Type B pancreatic cell (in vitro differentiated cells): ENCODE results near the gene OR2V2. TPM values are rescaled to one million over a fixed set of nuclear protein-coding genes. Genes with fewer than 3 reads are reported as not detected.
"Not testable (repeated sequence)": the region's sequence is repeated elsewhere in the genome, so short reads cannot be mapped to it uniquely, and the experiment has no call there.

ENCODE experiments used
- DNase-seq: peaks from one replicate; pipeline ENCODE4 v3.0.0; 2021; ENCODE audit warnings: mixed read lengths; ENCODE audit not compliant: unreplicated experiment; ENCODE audit errors: extremely low spot score
- H3K27ac Mint-ChIP-seq: 2 replicates; pipeline ENCODE4 v1.8.0; 2021; ENCODE audit warnings: mild to moderate bottlenecking, mixed read lengths
- H3K27me3 Mint-ChIP-seq: 2 replicates; pipeline ENCODE4 v1.8.0; 2021; ENCODE audit warnings: mixed read lengths
- H3K36me3 Mint-ChIP-seq: 2 replicates; pipeline ENCODE4 v1.8.0; 2021; ENCODE audit warnings: mixed read lengths
- H3K4me1 Mint-ChIP-seq: one replicate; pipeline ENCODE4 v1.8.0; 2021; ENCODE audit warnings: mixed read lengths; ENCODE audit not compliant: unreplicated experiment
- H3K4me3 Mint-ChIP-seq: 2 replicates; pipeline ENCODE4 v1.8.0; 2021; ENCODE audit warnings: mild to moderate bottlenecking, mixed read lengths
- H3K9me3 Mint-ChIP-seq: 2 replicates; pipeline ENCODE4 v1.8.0; 2021; ENCODE audit warnings: mixed read lengths
- total RNA-seq: library from RNA; stranded (reverse); gene quantifications from 2 replicates; pipeline ENCODE4 v1.2.1, GENCODE V29; 2021; ENCODE audit warnings: low replicate concordance
- TF ChIP-seq, protein P1 (sequence below): fragments of 200-600 bp; sonication (generic); conservative IDR thresholded peaks from 2 replicates; pipeline ENCODE4 v1.5.0; 2021; ENCODE audit warnings: antibody characterized with exemption, mild to moderate bottlenecking

OR2V2 gene
- total RNA-seq, 1 donor from 2014 or later, result not detected

DNA sequence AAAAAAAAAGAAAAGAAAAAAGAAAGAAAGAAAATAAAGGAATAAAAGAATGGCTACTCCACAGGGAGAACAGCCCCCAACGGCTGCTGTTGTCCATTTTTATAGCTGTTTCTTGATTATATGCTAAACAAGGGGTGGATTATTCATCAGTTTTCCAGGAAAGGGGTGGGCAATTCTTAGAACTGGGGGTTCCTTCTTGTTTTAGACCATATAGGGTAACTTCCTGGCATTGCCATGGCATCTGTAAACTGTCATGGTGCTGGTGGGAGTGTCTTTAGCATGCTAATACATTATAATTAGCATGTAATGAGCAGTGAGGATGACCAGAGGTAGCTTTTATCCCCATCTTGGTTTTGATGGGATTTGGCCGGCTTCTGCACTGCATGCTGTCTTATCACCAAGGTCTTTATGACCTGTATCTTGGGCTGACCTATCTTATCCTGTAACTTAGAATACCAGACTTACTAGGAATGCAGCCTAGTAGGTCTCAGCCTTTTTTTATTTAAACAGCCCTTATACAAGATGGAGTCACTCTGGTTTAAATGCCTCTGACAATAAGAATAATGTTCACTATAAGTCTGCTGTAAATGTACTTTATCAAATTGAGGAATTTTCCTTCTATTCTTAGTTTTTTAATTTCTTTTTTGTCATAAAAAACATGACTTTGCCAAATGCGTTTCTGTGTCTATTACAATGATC lies 29.0 kb downstream of the OR2V2 start:
- peaks cover 8% of the 10 kb centered on the region for H3K4me1 Mint-ChIP-seq
- TF ChIP-seq, protein P1, sequence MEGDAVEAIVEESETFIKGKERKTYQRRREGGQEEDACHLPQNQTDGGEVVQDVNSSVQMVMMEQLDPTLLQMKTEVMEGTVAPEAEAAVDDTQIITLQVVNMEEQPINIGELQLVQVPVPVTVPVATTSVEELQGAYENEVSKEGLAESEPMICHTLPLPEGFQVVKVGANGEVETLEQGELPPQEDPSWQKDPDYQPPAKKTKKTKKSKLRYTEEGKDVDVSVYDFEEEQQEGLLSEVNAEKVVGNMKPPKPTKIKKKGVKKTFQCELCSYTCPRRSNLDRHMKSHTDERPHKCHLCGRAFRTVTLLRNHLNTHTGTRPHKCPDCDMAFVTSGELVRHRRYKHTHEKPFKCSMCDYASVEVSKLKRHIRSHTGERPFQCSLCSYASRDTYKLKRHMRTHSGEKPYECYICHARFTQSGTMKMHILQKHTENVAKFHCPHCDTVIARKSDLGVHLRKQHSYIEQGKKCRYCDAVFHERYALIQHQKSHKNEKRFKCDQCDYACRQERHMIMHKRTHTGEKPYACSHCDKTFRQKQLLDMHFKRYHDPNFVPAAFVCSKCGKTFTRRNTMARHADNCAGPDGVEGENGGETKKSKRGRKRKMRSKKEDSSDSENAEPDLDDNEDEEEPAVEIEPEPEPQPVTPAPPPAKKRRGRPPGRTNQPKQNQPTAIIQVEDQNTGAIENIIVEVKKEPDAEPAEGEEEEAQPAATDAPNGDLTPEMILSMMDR, result no peak
- no peaks in the 10 kb centered on the region for H3K36me3 Mint-ChIP-seq
- DNase-seq, result no peak
- H3K9me3 Mint-ChIP-seq, result no peaks in the 10 kb centered on the region
- H3K27ac Mint-ChIP-seq, result no peak overlapping the region
- H3K4me3 Mint-ChIP-seq, result no peak overlapping the region
- peaks cover 63% of the 10 kb centered on the region for H3K27me3 Mint-ChIP-seq

DNA sequence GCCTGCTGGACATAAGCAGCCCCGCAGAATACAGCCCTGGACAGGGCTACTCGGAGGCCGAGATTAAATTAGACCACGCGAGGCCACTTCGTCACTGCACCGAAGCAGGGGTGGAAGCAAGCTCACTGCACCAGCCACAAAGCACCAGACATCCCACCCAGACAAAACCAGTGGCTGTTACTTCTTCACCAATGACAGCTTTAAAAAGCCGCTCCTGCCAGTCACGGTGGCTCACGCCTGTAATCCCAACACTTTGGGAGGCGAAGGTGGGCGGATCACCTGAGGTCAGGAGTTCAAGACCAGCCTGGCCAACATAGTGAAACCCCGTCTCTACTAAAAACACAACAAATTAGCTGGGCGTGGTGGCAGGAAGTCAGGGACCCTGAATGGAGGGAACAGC lies 30.2 kb downstream of the OR2V2 start:
- H3K9me3 Mint-ChIP-seq, H3K4me3 Mint-ChIP-seq, H3K27ac Mint-ChIP-seq, H3K36me3 Mint-ChIP-seq, DNase-seq: not testable (repeated sequence)
- Mint-ChIP-seq H3K4me1 (peaks cover 14% of the 10 kb centered on the region), H3K27me3 (peaks cover 59% of the 10 kb centered on the region)

DNA sequence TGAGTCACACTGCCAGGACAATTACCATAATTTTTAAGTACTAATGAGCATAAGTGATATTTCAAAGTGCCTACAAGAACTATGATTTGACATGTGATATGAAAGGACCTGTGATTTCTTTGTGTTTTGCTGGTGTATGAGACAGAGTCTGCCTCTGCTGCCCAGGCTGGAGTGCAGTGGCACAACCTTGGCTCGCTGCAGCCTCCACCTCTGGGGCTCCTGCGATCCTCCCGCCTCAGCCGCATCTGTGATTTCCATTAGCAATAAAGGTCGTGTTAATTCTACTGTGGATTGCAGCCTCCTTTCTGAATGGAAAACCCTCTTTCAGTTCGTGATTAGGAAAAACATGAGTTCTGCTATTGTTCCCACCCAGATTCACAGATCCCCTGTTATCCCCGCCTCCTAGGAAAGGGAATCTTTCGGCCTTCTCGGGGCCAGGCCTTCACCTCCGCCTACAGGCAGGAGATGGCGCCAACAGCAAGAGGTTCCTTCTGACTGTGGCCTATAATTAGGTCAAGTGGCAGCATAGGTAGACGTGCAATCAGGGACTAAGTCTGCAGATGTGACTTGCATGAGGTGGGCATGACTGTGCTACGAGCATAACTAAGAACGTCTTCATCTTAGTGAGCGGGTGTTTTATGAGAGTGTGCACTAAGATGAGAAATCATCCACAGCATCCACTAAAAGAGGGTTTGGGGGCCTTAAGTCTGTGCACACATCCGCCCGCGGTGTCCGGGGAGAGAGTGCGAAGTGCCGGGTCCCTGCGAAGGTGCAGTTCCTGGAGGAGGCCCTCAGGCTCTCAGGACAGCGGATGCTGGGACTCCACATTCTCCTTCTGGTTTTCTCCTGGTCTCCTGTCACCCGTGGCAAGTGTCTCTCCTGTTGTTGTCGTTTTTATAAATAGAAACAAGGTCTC lies 34.5 kb downstream of the OR2V2 start:
- no peak for DNase-seq
- Mint-ChIP-seq H3K27me3 (peaks cover 23% of the 10 kb centered on the region), H3K4me1 (peaks cover 10% of the 10 kb centered on the region), H3K4me3 (peak overlapping the region; percentile 77), H3K36me3 (no peaks in the 10 kb centered on the region), H3K9me3 (no peaks in the 10 kb centered on the region), H3K27ac (peak overlapping the region; percentile 60)
- TF ChIP-seq, protein P1, result peak; percentile 77

DNA sequence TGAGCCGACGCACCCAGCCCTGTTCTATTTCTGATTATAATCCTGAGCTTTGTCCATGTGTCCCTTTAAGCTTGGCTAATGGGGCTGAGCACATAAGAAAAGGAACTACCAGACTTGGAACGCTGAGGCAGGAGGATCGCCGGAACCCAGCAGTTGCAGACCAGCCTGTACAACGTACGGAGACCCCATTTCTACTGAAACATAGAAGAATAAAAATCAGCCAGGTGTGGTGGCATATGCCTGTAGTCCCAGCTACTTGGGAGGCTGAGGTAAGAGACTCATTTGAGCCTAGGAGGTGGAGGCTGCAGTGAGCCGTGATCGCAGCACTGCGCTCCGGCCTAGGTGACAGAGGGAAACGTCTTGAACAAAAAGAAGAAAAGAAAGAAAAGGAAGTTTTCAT lies 35.3 kb downstream of the OR2V2 start:
- no peaks in the 10 kb centered on the region for H3K9me3 Mint-ChIP-seq
- peaks cover 10% of the 10 kb centered on the region for H3K4me1 Mint-ChIP-seq
- H3K27ac Mint-ChIP-seq, result no peak overlapping the region
- H3K27me3 Mint-ChIP-seq, result peaks cover 19% of the 10 kb centered on the region
- H3K36me3 Mint-ChIP-seq, result no peaks in the 10 kb centered on the region
- no peak for DNase-seq
- TF ChIP-seq, protein P1, result no peak
- H3K4me3 Mint-ChIP-seq, result peak overlapping the region; percentile 73

DNA sequence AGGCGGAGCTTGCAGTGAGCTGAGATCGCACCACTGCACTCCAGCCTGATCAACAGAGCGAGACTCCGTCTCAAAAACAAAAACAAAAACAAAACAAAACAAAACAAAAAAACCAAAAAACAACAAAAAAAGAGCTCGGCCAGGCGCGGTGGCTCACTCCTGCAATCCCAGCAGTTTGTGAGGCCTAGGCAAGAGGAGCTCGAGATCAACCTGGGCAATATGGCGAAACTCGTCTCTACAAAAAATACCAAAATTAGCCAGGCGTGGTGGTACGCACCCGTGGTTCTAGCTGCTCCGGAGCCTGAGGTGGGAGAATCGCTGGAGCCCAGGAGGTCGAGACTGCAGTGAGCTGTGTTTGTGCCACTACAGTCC lies 37.4 kb downstream of the OR2V2 start:
- peaks cover 6% of the 10 kb centered on the region for H3K36me3 Mint-ChIP-seq
- H3K27me3 Mint-ChIP-seq, result peaks cover 30% of the 10 kb centered on the region
- peak overlapping the region; percentile 93 for H3K4me3 Mint-ChIP-seq
- TF ChIP-seq, protein P1, result no peak
- H3K27ac Mint-ChIP-seq, result peak overlapping the region; percentile 96
- no peaks in the 10 kb centered on the region for H3K9me3 Mint-ChIP-seq
- peaks cover 10% of the 10 kb centered on the region for H3K4me1 Mint-ChIP-seq
- DNase-seq, result no peak

DNA sequence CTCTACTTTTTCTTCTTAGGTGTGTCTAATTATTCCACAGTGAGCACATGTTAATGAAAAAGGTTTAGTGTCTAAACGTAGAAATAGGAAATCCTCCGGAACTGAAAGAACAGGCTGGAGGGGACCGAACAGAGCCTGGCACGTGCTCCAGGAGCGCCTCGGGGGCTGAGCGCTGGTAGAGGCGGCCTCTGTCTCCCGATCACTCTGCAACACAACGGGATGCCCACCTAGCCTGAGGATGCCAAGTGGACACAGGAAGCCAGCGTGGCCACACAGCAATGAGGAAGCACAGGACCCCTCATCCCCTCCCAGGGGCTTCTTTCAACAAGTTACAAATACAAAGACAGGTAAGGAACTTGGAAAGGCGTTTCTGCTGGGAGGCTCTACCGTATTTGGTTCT lies 38.2 kb downstream of the OR2V2 start:
- TF ChIP-seq, protein P1, result no peak
- peaks cover 27% of the 10 kb centered on the region for H3K27me3 Mint-ChIP-seq
- no peak overlapping the region for H3K4me3 Mint-ChIP-seq
- peaks cover 10% of the 10 kb centered on the region for H3K4me1 Mint-ChIP-seq
- no peaks in the 10 kb centered on the region for H3K9me3 Mint-ChIP-seq
- no peak overlapping the region for H3K27ac Mint-ChIP-seq
- H3K36me3 Mint-ChIP-seq, result peaks cover 6% of the 10 kb centered on the region
- DNase-seq, result no peak
